ENCODE results near the gene CDC25B.
"Not testable (repeated sequence)": the region's sequence is repeated elsewhere in the genome, so short reads cannot be mapped to it uniquely, and the experiment has no call there.

The CDC25B gene

GRCh38 chr20:3788685-3789155 lies 7.4 kb upstream of the CDC25B start:
- TF ChIP-seq TOX (CRISPR knock-in tag; IDR thresholded peaks at IDR 0.05; ENCODE audit: borderline replicate concordance) (no peak), ZC3H10 (CRISPR knock-in tag; IDR thresholded peaks at IDR 0.05) (no peak), GLIS3 (CRISPR knock-in tag; IDR thresholded peaks at IDR 0.05) (no peak), ESRRG (CRISPR knock-in tag; IDR thresholded peaks at IDR 0.05) (no peak)
- ATAC-seq = no peak

DNA sequence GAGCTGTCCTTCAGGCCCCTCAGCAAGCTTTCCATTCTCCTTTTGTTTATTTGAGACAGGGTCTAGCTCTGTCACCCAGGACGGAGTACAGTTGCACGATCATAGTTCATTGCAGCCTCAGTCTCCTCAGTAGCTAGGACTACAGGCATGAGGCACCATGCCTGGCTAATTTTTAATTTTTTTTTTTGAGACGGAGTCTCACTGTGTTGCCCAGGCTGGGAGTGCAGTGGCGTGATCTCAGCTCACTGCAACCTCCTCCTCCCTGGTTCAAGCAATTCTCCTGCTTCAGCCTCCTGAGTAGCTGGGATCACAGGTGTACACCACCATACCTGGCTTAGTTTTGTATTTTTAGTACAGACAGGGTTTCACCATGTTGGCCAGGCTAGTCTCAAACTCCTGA lies 6.9 kb upstream of the CDC25B start:
- not testable (repeated sequence) for ATAC-seq

DNA sequence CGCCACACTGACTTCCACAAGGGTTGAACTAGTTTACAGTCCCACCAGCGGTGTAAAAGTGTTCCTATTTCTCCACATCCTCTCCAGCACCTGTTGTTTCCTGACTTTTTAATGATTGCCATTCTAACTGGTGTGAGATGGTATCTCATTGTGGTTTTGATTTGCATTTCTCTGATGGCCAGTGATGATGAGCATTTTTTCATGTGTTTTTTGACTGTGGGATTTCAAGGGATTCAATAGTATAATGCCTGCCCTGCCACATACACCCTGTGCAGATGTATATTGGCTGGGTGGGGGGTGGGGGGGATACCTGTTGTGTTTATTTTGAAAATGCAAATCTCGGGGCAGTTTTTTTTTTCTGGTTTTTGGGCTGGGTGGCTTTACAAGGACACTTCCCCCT lies 1.9 kb upstream of the CDC25B start:
- ATAC-seq = not testable (repeated sequence)

DNA sequence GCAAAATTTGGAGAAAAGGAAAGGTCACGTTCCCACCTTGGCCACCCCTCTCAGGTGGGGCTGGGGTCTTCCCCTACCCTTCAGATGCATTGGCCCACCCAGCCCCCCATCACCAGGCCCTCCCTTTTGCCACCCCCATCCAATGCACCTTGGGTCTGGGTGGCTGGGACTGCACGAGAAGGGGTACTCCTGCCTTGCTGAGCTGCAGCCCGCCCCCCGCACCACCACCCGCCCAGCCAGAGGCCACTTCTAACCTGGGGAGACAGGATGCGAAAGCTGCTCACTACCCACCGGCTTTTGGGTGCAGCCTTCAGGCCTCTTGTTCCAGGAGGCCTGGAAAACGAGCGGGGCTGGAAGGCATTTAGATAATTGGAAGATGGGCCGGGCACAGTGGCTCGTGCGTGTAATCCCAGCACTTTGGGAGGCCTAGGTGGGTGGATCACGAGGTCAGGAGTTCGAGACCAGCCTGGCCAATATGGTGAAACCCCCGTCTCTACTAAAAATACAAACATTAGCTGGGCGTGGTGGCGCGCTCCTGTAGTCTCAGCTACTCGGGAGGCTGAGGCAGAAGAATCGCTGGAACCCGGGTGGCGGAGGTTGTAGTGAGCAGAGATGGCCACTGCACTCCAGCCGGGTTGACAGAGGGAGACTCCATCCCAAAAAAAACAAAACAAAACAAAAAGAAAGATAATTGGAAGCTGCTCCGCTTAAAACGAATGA lies 1.2 kb upstream of the CDC25B start:
- ATAC-seq = no peak
- TF ChIP-seq ARNTL (CRISPR knock-in tag; IDR thresholded peaks at IDR 0.05; ENCODE audit: borderline replicate concordance, low read depth) (no peak), ZFP30 (CRISPR knock-in tag; IDR thresholded peaks at IDR 0.05) (no peak), RARB (CRISPR knock-in tag; IDR thresholded peaks at IDR 0.05) (no peak)

DNA sequence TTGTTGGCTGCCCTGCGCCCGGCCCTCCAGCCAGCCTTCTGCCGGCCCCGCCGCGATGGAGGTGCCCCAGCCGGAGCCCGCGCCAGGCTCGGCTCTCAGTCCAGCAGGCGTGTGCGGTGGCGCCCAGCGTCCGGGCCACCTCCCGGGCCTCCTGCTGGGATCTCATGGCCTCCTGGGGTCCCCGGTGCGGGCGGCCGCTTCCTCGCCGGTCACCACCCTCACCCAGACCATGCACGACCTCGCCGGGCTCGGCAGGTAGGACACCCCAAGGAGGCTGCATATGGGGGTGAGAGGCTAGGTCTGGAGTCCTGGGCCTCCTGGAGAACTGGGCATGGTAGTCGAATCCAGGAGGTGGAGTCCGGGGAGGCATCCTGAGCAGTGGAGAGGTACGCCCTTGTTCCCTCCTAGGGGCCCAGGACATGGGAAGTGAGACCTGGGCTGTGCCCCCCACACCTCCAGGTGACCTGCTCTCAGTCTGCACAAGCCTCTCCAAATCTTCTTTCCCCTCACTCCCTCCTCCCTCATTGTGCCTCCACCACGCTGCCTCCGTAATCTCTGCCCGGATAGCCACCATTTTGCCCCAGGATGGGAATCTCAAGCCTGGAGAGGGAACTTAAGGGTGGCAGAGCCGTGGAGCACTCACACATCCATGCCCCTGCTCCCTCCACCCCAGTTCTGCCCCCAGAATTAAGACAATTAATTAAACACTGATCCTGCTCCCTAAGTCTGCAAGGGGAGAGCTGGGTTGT lies 541 bp downstream of the CDC25B start:
- peak; percentile 4 for ATAC-seq
- TF ChIP-seq RARB (CRISPR knock-in tag; IDR thresholded peaks at IDR 0.05) = no peak
- TF ChIP-seq CSDC2 (CRISPR knock-in tag; IDR thresholded peaks at IDR 0.05) = no peak
- no peak for TF ChIP-seq ZC3H10 (CRISPR knock-in tag; IDR thresholded peaks at IDR 0.05)
- TF ChIP-seq, protein P1, sequence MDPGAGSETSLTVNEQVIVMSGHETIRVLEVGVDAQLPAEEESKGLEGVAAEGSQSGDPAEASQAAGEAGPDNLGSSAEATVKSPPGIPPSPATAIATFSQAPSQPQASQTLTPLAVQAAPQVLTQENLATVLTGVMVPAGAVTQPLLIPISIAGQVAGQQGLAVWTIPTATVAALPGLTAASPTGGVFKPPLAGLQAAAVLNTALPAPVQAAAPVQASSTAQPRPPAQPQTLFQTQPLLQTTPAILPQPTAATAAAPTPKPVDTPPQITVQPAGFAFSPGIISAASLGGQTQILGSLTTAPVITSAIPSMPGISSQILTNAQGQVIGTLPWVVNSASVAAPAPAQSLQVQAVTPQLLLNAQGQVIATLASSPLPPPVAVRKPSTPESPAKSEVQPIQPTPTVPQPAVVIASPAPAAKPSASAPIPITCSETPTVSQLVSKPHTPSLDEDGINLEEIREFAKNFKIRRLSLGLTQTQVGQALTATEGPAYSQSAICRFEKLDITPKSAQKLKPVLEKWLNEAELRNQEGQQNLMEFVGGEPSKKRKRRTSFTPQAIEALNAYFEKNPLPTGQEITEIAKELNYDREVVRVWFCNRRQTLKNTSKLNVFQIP (CRISPR knock-in tag; IDR thresholded peaks at IDR 0.05; ENCODE audit: borderline replicate concordance, low read depth) = no peak
- no peak for TF ChIP-seq GLIS3 (CRISPR knock-in tag; IDR thresholded peaks at IDR 0.05)
- TF ChIP-seq BACH2 (CRISPR knock-in tag; IDR thresholded peaks at IDR 0.05; ENCODE audit: borderline replicate concordance) = no peak
- TF ChIP-seq ZNF8 (CRISPR knock-in tag; IDR thresholded peaks at IDR 0.05) = no peak
- no peak for TF ChIP-seq ZNF565 (CRISPR knock-in tag; conservative IDR thresholded peaks at IDR 0.05; ENCODE audit: low read depth)
- TF ChIP-seq, protein P2, sequence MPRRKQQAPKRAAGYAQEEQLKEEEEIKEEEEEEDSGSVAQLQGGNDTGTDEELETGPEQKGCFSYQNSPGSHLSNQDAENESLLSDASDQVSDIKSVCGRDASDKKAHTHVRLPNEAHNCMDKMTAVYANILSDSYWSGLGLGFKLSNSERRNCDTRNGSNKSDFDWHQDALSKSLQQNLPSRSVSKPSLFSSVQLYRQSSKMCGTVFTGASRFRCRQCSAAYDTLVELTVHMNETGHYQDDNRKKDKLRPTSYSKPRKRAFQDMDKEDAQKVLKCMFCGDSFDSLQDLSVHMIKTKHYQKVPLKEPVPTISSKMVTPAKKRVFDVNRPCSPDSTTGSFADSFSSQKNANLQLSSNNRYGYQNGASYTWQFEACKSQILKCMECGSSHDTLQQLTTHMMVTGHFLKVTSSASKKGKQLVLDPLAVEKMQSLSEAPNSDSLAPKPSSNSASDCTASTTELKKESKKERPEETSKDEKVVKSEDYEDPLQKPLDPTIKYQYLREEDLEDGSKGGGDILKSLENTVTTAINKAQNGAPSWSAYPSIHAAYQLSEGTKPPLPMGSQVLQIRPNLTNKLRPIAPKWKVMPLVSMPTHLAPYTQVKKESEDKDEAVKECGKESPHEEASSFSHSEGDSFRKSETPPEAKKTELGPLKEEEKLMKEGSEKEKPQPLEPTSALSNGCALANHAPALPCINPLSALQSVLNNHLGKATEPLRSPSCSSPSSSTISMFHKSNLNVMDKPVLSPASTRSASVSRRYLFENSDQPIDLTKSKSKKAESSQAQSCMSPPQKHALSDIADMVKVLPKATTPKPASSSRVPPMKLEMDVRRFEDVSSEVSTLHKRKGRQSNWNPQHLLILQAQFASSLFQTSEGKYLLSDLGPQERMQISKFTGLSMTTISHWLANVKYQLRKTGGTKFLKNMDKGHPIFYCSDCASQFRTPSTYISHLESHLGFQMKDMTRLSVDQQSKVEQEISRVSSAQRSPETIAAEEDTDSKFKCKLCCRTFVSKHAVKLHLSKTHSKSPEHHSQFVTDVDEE (CRISPR knock-in tag; IDR thresholded peaks at IDR 0.05) = no peak
- no peak for TF ChIP-seq CSRNP3 (CRISPR knock-in tag; IDR thresholded peaks at IDR 0.05)

DNA sequence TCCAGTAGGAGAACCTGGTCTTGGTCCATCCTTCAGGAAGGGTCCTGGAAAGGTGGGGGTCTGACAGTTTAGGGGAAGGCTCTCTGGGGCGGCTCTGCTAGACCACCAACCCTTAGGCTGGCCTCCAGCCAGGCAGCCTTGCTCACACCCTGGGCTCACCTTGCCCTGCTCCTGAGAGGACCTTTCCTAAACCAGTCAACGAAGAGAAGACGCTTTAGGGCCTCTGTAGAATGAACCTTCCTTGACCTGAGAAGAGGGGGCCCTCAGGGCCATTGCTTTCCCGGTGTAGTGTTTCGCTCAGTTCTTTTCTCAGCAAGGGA lies 1.1 kb downstream of the CDC25B start:
- ATAC-seq = no peak
- TF ChIP-seq PPARA (CRISPR knock-in tag; IDR thresholded peaks at IDR 0.05; ENCODE audit: borderline replicate concordance) (no peak), PATZ1 (CRISPR knock-in tag; IDR thresholded peaks at IDR 0.05; ENCODE audit: borderline replicate concordance) (no peak), GLIS3 (CRISPR knock-in tag; IDR thresholded peaks at IDR 0.05) (no peak), CREB5 (CRISPR knock-in tag; IDR thresholded peaks at IDR 0.05; ENCODE audit: low read depth) (no peak), ESRRG (CRISPR knock-in tag; IDR thresholded peaks at IDR 0.05) (no peak), ZC3H10 (CRISPR knock-in tag; IDR thresholded peaks at IDR 0.05) (no peak), CSRNP3 (CRISPR knock-in tag; IDR thresholded peaks at IDR 0.05) (no peak), ZNF70 (CRISPR knock-in tag; IDR thresholded peaks at IDR 0.05) (no peak), ZFP30 (CRISPR knock-in tag; IDR thresholded peaks at IDR 0.05) (no peak), ISL1 (CRISPR knock-in tag; IDR thresholded peaks at IDR 0.05) (no peak), OSR1 (CRISPR knock-in tag; IDR thresholded peaks at IDR 0.05) (no peak), ZNF8 (CRISPR knock-in tag; IDR thresholded peaks at IDR 0.05) (no peak), TOX (CRISPR knock-in tag; IDR thresholded peaks at IDR 0.05; ENCODE audit: borderline replicate concordance) (no peak), BACH2 (CRISPR knock-in tag; IDR thresholded peaks at IDR 0.05; ENCODE audit: borderline replicate concordance) (no peak), ARNTL (CRISPR knock-in tag; IDR thresholded peaks at IDR 0.05; ENCODE audit: borderline replicate concordance, low read depth) (no peak), CSDC2 (CRISPR knock-in tag; IDR thresholded peaks at IDR 0.05) (no peak)
